Measurements from ENCODE around the gene ID1. TPM values are rescaled to one million over a fixed set of nuclear protein-coding genes. Genes with fewer than 3 reads are reported as not detected.
A peak's percentile ranks its signal among the peaks of the same experiment; 100 is the strongest.

The ID1 gene
- total and polyA plus RNA-seq, 2 of the 13 experiments (the other 11 are each of a cell fraction or from before 2014, with no cell fraction given), result 320 to 419 TPM

GRCh38 chr20:31608251-31608945 lies 3.3 kb downstream of the ID1 start (continued):
- peak; percentile 75; the same call in 1 of the 2 replicates for TF ChIP-seq ZNF30 (CRISPR knock-in tag; IDR thresholded peaks at IDR 0.05)
- TF ChIP-seq ZNF224 (CRISPR knock-in tag; IDR thresholded peaks at IDR 0.05), result peak; percentile 97
- TF ChIP-seq ZC3H13 (CRISPR knock-in tag; IDR thresholded peaks at IDR 0.05), result peak; percentile 100
- no peak for TF ChIP-seq ATF1 (CRISPR knock-in tag; IDR thresholded peaks at IDR 0.05)
- no peak for TF ChIP-seq MATR3 (CRISPR knock-in tag; IDR thresholded peaks at IDR 0.05)
- TF ChIP-seq UBTF (CRISPR knock-in tag; IDR thresholded peaks at IDR 0.05), result peak; percentile 99
- TF ChIP-seq POGK (CRISPR knock-in tag; conservative IDR thresholded peaks at IDR 0.05), result peak; percentile 99
- TF ChIP-seq TOE1 (CRISPR knock-in tag; IDR thresholded peaks at IDR 0.05), result peak; percentile 99
- peak; percentile 100 for TF ChIP-seq PHF5A (CRISPR knock-in tag; IDR thresholded peaks at IDR 0.05; ENCODE audit: low read depth, unreplicated experiment)
- peak; percentile 100 for TF ChIP-seq MTA1 (CRISPR knock-in tag; IDR thresholded peaks at IDR 0.05; ENCODE audit: borderline replicate concordance)
- peak; percentile 96; the same call in 1 of the 2 replicates for TF ChIP-seq ZNF232 (CRISPR knock-in tag; IDR thresholded peaks at IDR 0.05; ENCODE audit: borderline replicate concordance)
- no peak for TF ChIP-seq CENPX (CRISPR knock-in tag; IDR thresholded peaks at IDR 0.05)
- peak; percentile 100 for TF ChIP-seq TARDBP (CRISPR knock-in tag; IDR thresholded peaks at IDR 0.05)
- TF ChIP-seq MIER3 (CRISPR knock-in tag; IDR thresholded peaks at IDR 0.05; ENCODE audit: borderline replicate concordance), result peak; percentile 99
- peak; percentile 98 for TF ChIP-seq ZNF501 (CRISPR knock-in tag; IDR thresholded peaks at IDR 0.05)
- TF ChIP-seq STAT5B (CRISPR knock-in tag; IDR thresholded peaks at IDR 0.05), result peak; percentile 99
- TF ChIP-seq PRDM10 (CRISPR knock-in tag; IDR thresholded peaks at IDR 0.05; ENCODE audit: low read depth), result peak; percentile 92
- peak; percentile 90; the same call in 1 of the 2 replicates for TF ChIP-seq STAT6 (CRISPR knock-in tag; IDR thresholded peaks at IDR 0.05; ENCODE audit: borderline replicate concordance)
- TF ChIP-seq ZNF614 (CRISPR knock-in tag; IDR thresholded peaks at IDR 0.05; ENCODE audit: borderline replicate concordance), result peak; percentile 99

Measured in HepG2 (cell line).